ENCODE measurements around the gene ST3GAL5.

Gene ST3GAL5

DNA sequence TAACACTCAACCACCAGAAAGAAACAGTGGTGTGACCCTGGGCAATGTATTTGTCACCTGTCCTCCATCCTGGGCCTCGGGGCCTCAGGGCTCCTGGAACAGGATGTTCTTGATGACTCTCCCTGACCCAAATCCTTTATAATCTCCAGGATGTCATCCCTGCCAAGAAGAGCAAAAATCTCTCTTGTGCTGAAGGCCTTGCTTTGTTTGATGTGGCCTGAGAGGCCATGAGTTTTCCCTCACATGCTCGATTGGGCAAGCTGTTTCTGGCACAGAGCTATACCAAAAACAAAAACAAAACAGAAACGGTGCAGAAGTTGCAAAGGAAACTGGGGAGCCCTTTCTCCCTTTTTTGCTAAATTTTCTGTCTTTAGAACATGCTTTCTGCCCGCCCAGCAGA lies 35.7 kb upstream of the ST3GAL5 start:
- Histone ChIP-seq H3K4me3 (replicated peaks; ENCODE audit: insufficient read depth, low read length) (no peak overlapping the region), H3K27me3 (ENCODE audit: insufficient read depth, poor library complexity, severe bottlenecking) (no peaks in the 10 kb centered on the region), H3K27ac (replicated peaks) (no peak overlapping the region)
- DNase-seq (ENCODE audit: low read depth in 1 of 2, low spot score in 1 of 2): no peak
- no peak for TF ChIP-seq POLR2AphosphoS5 (IDR thresholded peaks at IDR 0.05; ENCODE audit: low read depth)
- no peak for TF ChIP-seq GABPA (IDR thresholded peaks at IDR 0.05; ENCODE audit: low read depth)
- TF ChIP-seq, protein P1, sequence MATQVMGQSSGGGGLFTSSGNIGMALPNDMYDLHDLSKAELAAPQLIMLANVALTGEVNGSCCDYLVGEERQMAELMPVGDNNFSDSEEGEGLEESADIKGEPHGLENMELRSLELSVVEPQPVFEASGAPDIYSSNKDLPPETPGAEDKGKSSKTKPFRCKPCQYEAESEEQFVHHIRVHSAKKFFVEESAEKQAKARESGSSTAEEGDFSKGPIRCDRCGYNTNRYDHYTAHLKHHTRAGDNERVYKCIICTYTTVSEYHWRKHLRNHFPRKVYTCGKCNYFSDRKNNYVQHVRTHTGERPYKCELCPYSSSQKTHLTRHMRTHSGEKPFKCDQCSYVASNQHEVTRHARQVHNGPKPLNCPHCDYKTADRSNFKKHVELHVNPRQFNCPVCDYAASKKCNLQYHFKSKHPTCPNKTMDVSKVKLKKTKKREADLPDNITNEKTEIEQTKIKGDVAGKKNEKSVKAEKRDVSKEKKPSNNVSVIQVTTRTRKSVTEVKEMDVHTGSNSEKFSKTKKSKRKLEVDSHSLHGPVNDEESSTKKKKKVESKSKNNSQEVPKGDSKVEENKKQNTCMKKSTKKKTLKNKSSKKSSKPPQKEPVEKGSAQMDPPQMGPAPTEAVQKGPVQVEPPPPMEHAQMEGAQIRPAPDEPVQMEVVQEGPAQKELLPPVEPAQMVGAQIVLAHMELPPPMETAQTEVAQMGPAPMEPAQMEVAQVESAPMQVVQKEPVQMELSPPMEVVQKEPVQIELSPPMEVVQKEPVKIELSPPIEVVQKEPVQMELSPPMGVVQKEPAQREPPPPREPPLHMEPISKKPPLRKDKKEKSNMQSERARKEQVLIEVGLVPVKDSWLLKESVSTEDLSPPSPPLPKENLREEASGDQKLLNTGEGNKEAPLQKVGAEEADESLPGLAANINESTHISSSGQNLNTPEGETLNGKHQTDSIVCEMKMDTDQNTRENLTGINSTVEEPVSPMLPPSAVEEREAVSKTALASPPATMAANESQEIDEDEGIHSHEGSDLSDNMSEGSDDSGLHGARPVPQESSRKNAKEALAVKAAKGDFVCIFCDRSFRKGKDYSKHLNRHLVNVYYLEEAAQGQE (IDR thresholded peaks at IDR 0.05; ENCODE audit: insufficient replicate concordance, low read depth): no peak
- TF ChIP-seq, protein P2, sequence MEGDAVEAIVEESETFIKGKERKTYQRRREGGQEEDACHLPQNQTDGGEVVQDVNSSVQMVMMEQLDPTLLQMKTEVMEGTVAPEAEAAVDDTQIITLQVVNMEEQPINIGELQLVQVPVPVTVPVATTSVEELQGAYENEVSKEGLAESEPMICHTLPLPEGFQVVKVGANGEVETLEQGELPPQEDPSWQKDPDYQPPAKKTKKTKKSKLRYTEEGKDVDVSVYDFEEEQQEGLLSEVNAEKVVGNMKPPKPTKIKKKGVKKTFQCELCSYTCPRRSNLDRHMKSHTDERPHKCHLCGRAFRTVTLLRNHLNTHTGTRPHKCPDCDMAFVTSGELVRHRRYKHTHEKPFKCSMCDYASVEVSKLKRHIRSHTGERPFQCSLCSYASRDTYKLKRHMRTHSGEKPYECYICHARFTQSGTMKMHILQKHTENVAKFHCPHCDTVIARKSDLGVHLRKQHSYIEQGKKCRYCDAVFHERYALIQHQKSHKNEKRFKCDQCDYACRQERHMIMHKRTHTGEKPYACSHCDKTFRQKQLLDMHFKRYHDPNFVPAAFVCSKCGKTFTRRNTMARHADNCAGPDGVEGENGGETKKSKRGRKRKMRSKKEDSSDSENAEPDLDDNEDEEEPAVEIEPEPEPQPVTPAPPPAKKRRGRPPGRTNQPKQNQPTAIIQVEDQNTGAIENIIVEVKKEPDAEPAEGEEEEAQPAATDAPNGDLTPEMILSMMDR (IDR thresholded peaks at IDR 0.05; ENCODE audit: insufficient read depth, low read length): no peak
- TF ChIP-seq SPI1 (IDR thresholded peaks at IDR 0.05; ENCODE audit: borderline replicate concordance, low read depth): no peak

DNA sequence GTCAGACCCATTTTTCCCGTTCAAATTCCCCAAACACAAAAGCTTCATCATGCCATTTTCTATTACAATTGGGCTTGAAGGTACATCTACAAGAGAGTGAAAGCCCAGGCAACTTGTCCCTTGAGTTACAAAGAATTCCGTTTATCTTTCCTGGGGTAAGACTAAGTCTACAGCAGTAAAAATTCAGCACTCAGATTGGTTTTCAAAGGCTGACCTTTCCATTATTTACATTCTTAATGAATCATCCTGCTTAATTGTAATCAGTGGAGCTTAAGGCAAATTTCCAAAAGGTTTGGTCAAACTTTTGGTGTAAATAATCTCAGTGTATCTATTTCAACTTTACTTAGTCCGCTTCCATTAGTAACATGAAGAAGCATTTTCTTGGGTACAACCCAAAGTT lies 33.4 kb upstream of the ST3GAL5 start:
- H3K27ac ChIP-seq (replicated peaks): no peak overlapping the region
- no peaks in the 10 kb centered on the region for H3K27me3 ChIP-seq (ENCODE audit: insufficient read depth, poor library complexity, severe bottlenecking)
- no peak for DNase-seq (ENCODE audit: low read depth in 1 of 2, low spot score in 1 of 2)
- H3K4me3 ChIP-seq (replicated peaks; ENCODE audit: insufficient read depth, low read length): no peak overlapping the region
- TF ChIP-seq, protein P2 (IDR thresholded peaks at IDR 0.05; ENCODE audit: insufficient read depth, low read length): no peak
- TF ChIP-seq SPI1 (IDR thresholded peaks at IDR 0.05; ENCODE audit: borderline replicate concordance, low read depth) (no peak), POLR2AphosphoS5 (IDR thresholded peaks at IDR 0.05; ENCODE audit: low read depth) (no peak), GABPA (IDR thresholded peaks at IDR 0.05; ENCODE audit: low read depth) (no peak)
- TF ChIP-seq, protein P1 (IDR thresholded peaks at IDR 0.05; ENCODE audit: insufficient replicate concordance, low read depth): no peak

DNA sequence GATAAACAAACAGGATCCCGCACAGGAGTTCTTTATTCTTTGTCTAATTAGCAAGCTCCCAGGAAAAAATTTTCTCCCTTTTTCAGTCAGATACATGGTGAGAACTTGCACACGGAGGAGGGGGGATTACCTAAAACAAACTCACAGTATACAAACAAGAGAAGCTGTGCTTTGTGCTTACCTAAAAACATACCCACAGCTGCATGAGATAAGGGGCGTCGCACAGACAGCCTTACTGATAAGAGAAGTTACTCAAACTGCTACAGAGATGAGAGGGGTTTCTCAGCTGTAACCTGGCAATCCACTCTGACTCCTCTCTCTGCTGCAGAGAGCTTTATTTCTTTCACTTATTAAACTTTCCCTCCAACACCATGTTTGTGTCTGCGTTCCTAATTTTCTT lies 32.9 kb upstream of the ST3GAL5 start:
- no peak overlapping the region for H3K27ac ChIP-seq (replicated peaks)
- no peak for DNase-seq (ENCODE audit: low read depth in 1 of 2, low spot score in 1 of 2)
- TF ChIP-seq SPI1 (IDR thresholded peaks at IDR 0.05; ENCODE audit: borderline replicate concordance, low read depth): no peak

DNA sequence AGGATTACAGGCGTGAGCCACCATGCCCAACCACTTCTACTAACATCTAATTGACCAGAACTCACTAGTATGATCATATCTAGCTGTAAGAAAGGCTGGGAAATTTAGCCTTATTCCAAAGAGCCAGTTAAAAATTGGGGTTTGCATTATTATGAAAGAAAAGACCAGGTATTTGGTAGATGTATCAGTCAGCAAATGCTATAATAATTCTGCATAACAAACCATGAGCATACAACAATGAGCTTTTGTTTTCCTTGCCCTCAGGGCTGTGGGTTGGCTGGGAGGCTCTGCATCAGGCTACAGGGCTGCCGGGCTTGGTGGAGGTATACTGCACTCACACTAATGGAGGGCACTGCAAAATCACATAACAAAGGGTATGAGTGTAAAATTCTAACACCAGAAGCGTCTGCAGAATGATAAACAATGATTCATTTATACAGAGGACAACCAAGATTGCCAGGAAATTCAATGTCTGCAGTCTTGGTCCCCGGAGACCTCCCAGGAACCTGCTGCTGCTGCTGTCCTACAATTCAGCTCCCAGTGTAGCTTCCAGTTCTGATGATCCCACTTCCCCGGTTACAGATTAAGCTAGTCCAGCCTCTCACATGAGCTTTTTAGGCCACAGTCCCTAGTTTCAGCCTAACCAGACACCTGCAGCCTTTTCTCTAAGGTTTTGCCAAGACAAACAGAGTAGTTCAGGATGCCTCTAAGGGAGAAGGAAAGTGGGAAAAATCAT lies 32.2 kb upstream of the ST3GAL5 start:
- no peak for DNase-seq (ENCODE audit: low read depth in 1 of 2, low spot score in 1 of 2)
- H3K27ac ChIP-seq (replicated peaks): no peak overlapping the region
- TF ChIP-seq, protein P2 (IDR thresholded peaks at IDR 0.05; ENCODE audit: insufficient read depth, low read length): no peak
- TF ChIP-seq, protein P1 (IDR thresholded peaks at IDR 0.05; ENCODE audit: insufficient replicate concordance, low read depth): no peak
- TF ChIP-seq GABPA (IDR thresholded peaks at IDR 0.05; ENCODE audit: low read depth) (no peak), SPI1 (IDR thresholded peaks at IDR 0.05; ENCODE audit: borderline replicate concordance, low read depth) (no peak), POLR2AphosphoS5 (IDR thresholded peaks at IDR 0.05; ENCODE audit: low read depth) (no peak)
- no peaks in the 10 kb centered on the region for H3K27me3 ChIP-seq (ENCODE audit: insufficient read depth, poor library complexity, severe bottlenecking)
- no peak overlapping the region for H3K4me3 ChIP-seq (replicated peaks; ENCODE audit: insufficient read depth, low read length)

More for the DNA sequence above, 32.9 kb upstream of the ST3GAL5 start:
- no peaks in the 10 kb centered on the region for H3K27me3 ChIP-seq (ENCODE audit: insufficient read depth, poor library complexity, severe bottlenecking)
- no peak overlapping the region for H3K4me3 ChIP-seq (replicated peaks; ENCODE audit: insufficient read depth, low read length)

Measured in HL-60 (cell line).